ENCODE data around the gene RNF10.

DNA sequence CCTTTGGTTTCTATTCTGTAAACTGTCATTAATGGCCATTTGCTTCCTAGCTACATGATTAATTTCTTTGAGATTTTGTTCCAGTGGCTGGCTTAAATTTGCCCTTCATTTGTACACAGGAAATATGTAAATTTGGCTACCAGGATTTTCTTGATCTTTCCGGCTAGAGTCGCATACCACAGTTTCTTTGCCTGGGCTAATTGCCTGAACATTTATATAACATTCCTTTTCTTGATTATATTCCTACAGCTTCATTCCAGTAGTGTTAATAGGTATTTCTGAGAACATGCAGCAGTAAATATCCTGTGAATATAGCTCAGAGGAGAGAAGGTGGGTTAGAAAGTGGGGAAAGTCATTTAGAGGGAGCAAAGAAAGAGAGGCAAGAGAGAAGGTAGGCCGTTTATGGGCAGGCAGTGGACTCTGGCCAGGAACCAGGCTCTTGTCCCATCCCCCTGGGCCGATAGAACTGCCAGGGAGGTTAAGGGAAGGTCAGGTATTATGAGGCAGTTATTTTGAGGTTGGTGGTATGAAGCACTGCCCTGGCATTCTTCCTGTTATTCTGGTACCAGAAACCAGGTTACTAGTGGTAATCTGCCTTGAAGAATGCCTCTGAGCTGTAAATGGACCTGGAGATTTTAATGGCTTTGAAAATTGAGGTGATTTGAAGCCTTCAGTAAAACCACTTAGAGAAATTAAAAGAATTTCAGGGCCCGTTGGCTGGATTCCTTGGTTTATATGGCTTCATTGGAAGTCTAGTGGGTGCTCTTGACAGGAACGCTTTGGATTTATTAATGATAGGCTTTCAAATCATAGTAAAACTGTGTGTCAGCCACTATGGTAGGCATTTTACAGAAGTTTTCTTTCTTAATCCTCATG lies 4.4 kb downstream of the RNF10 start:
- no peak for TF ChIP-seq CTCF (IDR thresholded peaks at IDR 0.05)
- TF ChIP-seq POLR2A (IDR thresholded peaks at IDR 0.05), result no peak

Data from Peyer's patch (tissue), 4 donors.